Uterus (tissue), 4 donors: Measurements from ENCODE around the gene GCC2. TPM values are rescaled to one million over a fixed set of nuclear protein-coding genes. Genes with fewer than 3 reads are reported as not detected.
"Not testable (repeated sequence)": the region's sequence is repeated elsewhere in the genome, so short reads cannot be mapped to it uniquely, and the experiment has no call there.

Source experiments
- DNase-seq, 2 donors: peaks; one replicate each; pipeline ENCODE4 v3.0.0-alpha.2; 2019 to 2020
- H3K27ac ChIP-seq, 2 donors: fragments of 200-600 bp; sonication (generic); 1 replicate in 1 of 2; 2 replicates in 1 of 2; pipeline ENCODE4 v1.5.1; 2016 to 2018
- H3K27me3 ChIP-seq, 2 donors: fragments of 200-600 bp; sonication (generic); one replicate each; pipeline ENCODE4 v1.5.1; 2018 to 2019; ENCODE audit warnings: control low read depth in 1 of 2
- H3K36me3 ChIP-seq, 2 donors: fragments of 200-600 bp; sonication (generic); one replicate each; pipeline ENCODE4 v1.5.1; 2019; ENCODE audit warnings: control low read depth in 1 of 2
- H3K4me1 ChIP-seq, 2 donors: fragments of 200-600 bp; sonication (generic); one replicate each; pipeline ENCODE4 v1.5.1; 2018 to 2019; ENCODE audit warnings: control low read depth in 1 of 2
- H3K4me3 ChIP-seq, 2 donors: fragments of 200-600 bp; sonication (generic); 1 replicate in 1 of 2; 2 replicates in 1 of 2; pipeline ENCODE4 v1.5.1; 2018 to 2019; ENCODE audit warnings: mild to moderate bottlenecking in 1 of 2
- H3K9me3 ChIP-seq, 2 donors: fragments of 200-600 bp; sonication (generic); one replicate each; pipeline ENCODE4 v1.5.1; 2019; ENCODE audit warnings: control low read depth in 1 of 2
- CTCF ChIP-seq, 4 experiments: fragments of 200-600 bp in 2 of 4; fragments of 450-650 bp in 2 of 4; sonication (generic) in 2 of 4; IDR thresholded peaks; one replicate each; pipeline ENCODE4 v1.5.1; 2016 to 2019; ENCODE audit warnings: antibody characterized with exemption in 4 of 4, mild to moderate bottlenecking in 2 of 4, moderate library complexity in 1 of 4
- POLR2A ChIP-seq, 2 donors: fragments of 450-650 bp; IDR thresholded peaks; one replicate each; pipeline ENCODE4 v1.6.1; 2016; ENCODE audit warnings: antibody characterized with exemption in 2 of 2, mild to moderate bottlenecking in 1 of 2, moderate library complexity in 1 of 2
- intact Hi-C: fragments of 100-400 bp; cut with DNase I; formaldehyde crosslinking; loops from one replicate; pipeline ENCODE4 v1.15.1; 2023; ENCODE audit warnings: low total_unique reads
- small RNA-seq: library from RNA; depleted of rRNA; stranded (forward); fragments of <200 nt; gene quantifications from one replicate; pipeline ENCODE3, GENCODE V24; 2016
- total RNA-seq, 4 donors: library from RNA; depleted of rRNA in 3 of 4; stranded (reverse); fragments of >200 nt in 3 of 4; gene quantifications; one replicate each; pipeline versions ENCODE4 v1.1.0 to v1.2.4, GENCODE V29; 2014 to 2023
- donor health status: DM: yes; HTN: yes; CAD: no.

GCC2 gene
- total RNA-seq, 4 donors from 2014 or later: 30.3 to 79.4 (median 57.7) TPM

GRCh38 chr2:108554528-108554927 is 105.5 kb downstream of the GCC2 start:
- TF ChIP-seq CTCF (IDR thresholded peaks at IDR 0.05) (no peak), POLR2A (IDR thresholded peaks at IDR 0.05) (no peak)
- intact Hi-C loops: no loop called here
- Histone ChIP-seq H3K9me3 (no peaks in the 10 kb centered on the region), H3K4me3 (no peak overlapping the region), H3K4me1 (peaks cover 0 to 4% of the 10 kb centered on the region in 2 donors), H3K27ac (no peak overlapping the region), H3K36me3 (no peaks in the 10 kb centered on the region), H3K27me3 (no peaks in the 10 kb centered on the region)
- no peak for DNase-seq

- no peak for DNase-seq
- Histone ChIP-seq H3K27ac (no peak overlapping the region), H3K4me1 (peaks cover 0 to 4% of the 10 kb centered on the region in 2 donors), H3K36me3 (no peaks in the 10 kb centered on the region), H3K4me3 (no peak overlapping the region), H3K9me3 (no peaks in the 10 kb centered on the region), H3K27me3 (no peaks in the 10 kb centered on the region)
- no peak for TF ChIP-seq CTCF (IDR thresholded peaks at IDR 0.05)
- no peak for TF ChIP-seq POLR2A (IDR thresholded peaks at IDR 0.05)
- intact Hi-C loops: no loop called here
These were observed 106.6 kb downstream of the GCC2 start for GRCh38 chr2:108555572-108555971.

- H3K27me3 ChIP-seq, H3K4me1 ChIP-seq, intact Hi-C loops, H3K27ac ChIP-seq, H3K9me3 ChIP-seq, H3K36me3 ChIP-seq, DNase-seq, H3K4me3 ChIP-seq: not testable (repeated sequence)
These were observed 107.6 kb downstream of the GCC2 start for GRCh38 chr2:108556581-108556980.

Small RNAs within 50 kb of the gene (small RNA-seq; reads per million reads assigned to genes)
- not detected for gene SMIM12P1

Other genes starting within 250 kb of the GCC2 start
- not detected for gene SULT1C3, start 209.2 kb upstream of the GCC2 start, total RNA-seq
- gene SULT1C2, start 160.3 kb upstream of the GCC2 start, total RNA-seq: 1 to 10 TPM in 2 of 4 donors, not detected in 2; 2.8 to 3.6 TPM
- 10 to 100 TPM; 12.0 to 33.4 (median 13.2) TPM for gene SULT1C4, start 71.3 kb upstream of the GCC2 start, total RNA-seq
- 100 to 1,000 TPM in 2 of 4 donors, 10 to 100 TPM in 2; 37.4 to 357 (median 112) TPM for gene LIMS1, start 85.3 kb downstream of the GCC2 start, total RNA-seq